ENCODE measurements around the gene CPN2. TPM values are rescaled to one million over a fixed set of nuclear protein-coding genes. Genes with fewer than 3 reads are reported as not detected.

Gene CPN2
- total RNA-seq, 2 experiments from 2014 or later = not detected

GRCh38 chr3:194328053-194328657, 23.0 kb downstream of the CPN2 start:
- intact Hi-C loops (cut with micrococcal nuclease; ENCODE audit: unreplicated experiment) = no loop called here
- Histone ChIP-seq H3K27ac (ENCODE audit: low read depth, low read length, poor library complexity, severe bottlenecking) (no peak overlapping the region), H3K9me2 (ENCODE audit: insufficient read depth, low read length) (no peaks in the 10 kb centered on the region), H3K9me3 (ENCODE audit: low read length) (peaks cover 26% of the 10 kb centered on the region), H3K4me1 (ENCODE audit: insufficient read depth, low read length, poor library complexity, severe bottlenecking) (no peaks in the 10 kb centered on the region), H3K4me2 (ENCODE audit: low read length) (no peak overlapping the region), H3K4me3 (ENCODE audit: low read depth, low read length, poor library complexity, severe bottlenecking) (no peak overlapping the region), H3K36me3 (ENCODE audit: insufficient read depth, low read length) (no peaks in the 10 kb centered on the region), H3K79me2 (ENCODE audit: insufficient read depth, low read depth, low read length) (no peaks in the 10 kb centered on the region), H4K20me1 (ENCODE audit: insufficient read depth, low read length) (no peaks in the 10 kb centered on the region), H2AFZ (ENCODE audit: low read length) (no peak overlapping the region)
- POLR2A ChIA-PET = no interaction called here
- no peak for DNase-seq (ENCODE audit: low spot score)
- TF ChIP-seq EZH2phosphoT487 (IDR thresholded peaks at IDR 0.05; ENCODE audit: borderline replicate concordance, low read depth, low read length) (no peak), CTCF (conservative IDR thresholded peaks at IDR 0.05; ENCODE audit: low read length) (no peak)
- BruUV-seq (replicated peaks) = no TSS peak
- CTCF ChIA-PET (ENCODE audit: unreplicated experiment) = no interaction called here

GRCh38 chr3:194327218-194328052, 23.7 kb downstream of the CPN2 start:
- no peak for DNase-seq (ENCODE audit: low spot score)
- no peaks in the 10 kb centered on the region for H3K9me2 ChIP-seq (ENCODE audit: insufficient read depth, low read length)
- H2AFZ ChIP-seq (ENCODE audit: low read length) = no peak overlapping the region
- TF ChIP-seq CTCF (conservative IDR thresholded peaks at IDR 0.05; ENCODE audit: low read length) (no peak), EZH2phosphoT487 (IDR thresholded peaks at IDR 0.05; ENCODE audit: borderline replicate concordance, low read depth, low read length) (no peak)
- no TSS peak for BruUV-seq (replicated peaks)
- H3K36me3 ChIP-seq (ENCODE audit: insufficient read depth, low read length) = no peaks in the 10 kb centered on the region
- peaks cover 26% of the 10 kb centered on the region for H3K9me3 ChIP-seq (ENCODE audit: low read length)
- ChIA-PET CTCF (ENCODE audit: unreplicated experiment) (no interaction called here), POLR2A (no interaction called here)
- H3K4me2 ChIP-seq (ENCODE audit: low read length) = no peak overlapping the region
- no peaks in the 10 kb centered on the region for H4K20me1 ChIP-seq (ENCODE audit: insufficient read depth, low read length)
- H3K4me1 ChIP-seq (ENCODE audit: insufficient read depth, low read length, poor library complexity, severe bottlenecking) = no peaks in the 10 kb centered on the region
- intact Hi-C loops (cut with micrococcal nuclease; ENCODE audit: unreplicated experiment) = no loop called here
- no peaks in the 10 kb centered on the region for H3K79me2 ChIP-seq (ENCODE audit: insufficient read depth, low read depth, low read length)
- H3K27ac ChIP-seq (ENCODE audit: low read depth, low read length, poor library complexity, severe bottlenecking) = no peak overlapping the region
- H3K4me3 ChIP-seq (ENCODE audit: low read depth, low read length, poor library complexity, severe bottlenecking) = no peak overlapping the region

GRCh38 chr3:194326968-194327217, 24.2 kb downstream of the CPN2 start:
- H3K79me2 ChIP-seq (ENCODE audit: insufficient read depth, low read depth, low read length) = no peaks in the 10 kb centered on the region
- no TSS peak for BruUV-seq (replicated peaks)
- no peaks in the 10 kb centered on the region for H3K9me2 ChIP-seq (ENCODE audit: insufficient read depth, low read length)
- CTCF ChIA-PET (ENCODE audit: unreplicated experiment) = no interaction called here
- no peaks in the 10 kb centered on the region for H3K4me1 ChIP-seq (ENCODE audit: insufficient read depth, low read length, poor library complexity, severe bottlenecking)
- no peaks in the 10 kb centered on the region for H4K20me1 ChIP-seq (ENCODE audit: insufficient read depth, low read length)
- H3K9me3 ChIP-seq (ENCODE audit: low read length) = peaks cover 26% of the 10 kb centered on the region
- no peak overlapping the region for H3K27ac ChIP-seq (ENCODE audit: low read depth, low read length, poor library complexity, severe bottlenecking)
- no peak overlapping the region for H3K4me3 ChIP-seq (ENCODE audit: low read depth, low read length, poor library complexity, severe bottlenecking)
- no peak overlapping the region for H2AFZ ChIP-seq (ENCODE audit: low read length)
- H3K4me2 ChIP-seq (ENCODE audit: low read length) = no peak overlapping the region
- intact Hi-C loops (cut with micrococcal nuclease; ENCODE audit: unreplicated experiment) = no loop called here
- no peaks in the 10 kb centered on the region for H3K36me3 ChIP-seq (ENCODE audit: insufficient read depth, low read length)
- no peak for TF ChIP-seq CTCF (conservative IDR thresholded peaks at IDR 0.05; ENCODE audit: low read length)
- no peak for TF ChIP-seq EZH2phosphoT487 (IDR thresholded peaks at IDR 0.05; ENCODE audit: borderline replicate concordance, low read depth, low read length)
- POLR2A ChIA-PET = no interaction called here
- no peak for DNase-seq (ENCODE audit: low spot score)

All from OCI-LY7 (cell line).